ENCODE data around the gene PARVB.
A peak's percentile ranks its signal among the peaks of the same experiment; 100 is the strongest.

The PARVB gene

DNA sequence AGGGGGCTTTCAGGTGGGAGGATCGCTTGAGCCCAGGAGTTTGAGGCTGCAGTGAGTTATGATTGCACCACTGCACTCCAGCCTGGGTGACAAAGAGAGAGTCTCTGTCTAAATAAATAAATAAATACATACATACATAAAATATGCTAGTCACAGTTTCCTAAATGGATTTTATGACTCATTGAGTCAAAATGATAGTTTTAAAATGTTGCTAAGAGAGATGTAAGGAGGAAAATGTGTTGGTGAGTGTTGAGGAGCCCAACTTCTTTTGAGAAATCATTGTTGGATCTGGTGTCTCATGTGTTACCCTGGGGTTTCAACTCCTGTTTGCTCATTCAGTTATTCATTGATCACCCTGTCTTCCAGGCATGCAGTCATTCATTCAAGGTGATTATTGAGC, 21.0 kb downstream of the PARVB start:
- ChIA-PET CTCF (interaction anchor here (1.0 kb wide), 2 partner anchors 12 to 52 kb away, joined by 3 to 6 read pairs; no protein-coding TSS in a partner anchor), POLR2A (no interaction called here)
- Histone ChIP-seq H3K4me3 (ENCODE audit: low read depth, low read length) (no peak overlapping the region), H3K27ac (ENCODE audit: extremely low read depth, low read depth, low read length) (no peak overlapping the region), H3K9me3 (ENCODE audit: control insufficient read depth, insufficient read depth, low read depth, low read length) (no peaks in the 10 kb centered on the region), H3K36me3 (ENCODE audit: control insufficient read depth in 2 of 2, insufficient read depth in 1 of 2, low read length in 2 of 2) (no peaks in the 10 kb centered on the region), H3K4me1 (ENCODE audit: control insufficient read depth, insufficient read depth, low read length) (no peaks in the 10 kb centered on the region)
- TF ChIP-seq PBX3 (CRISPR knock-in tag; IDR thresholded peaks at IDR 0.05) (no peak), ZNF600 (tag by site-specific recombination; IDR thresholded peaks at IDR 0.05) (no peak), ZNF596 (tag by site-specific recombination; IDR thresholded peaks at IDR 0.05) (no peak), ZNF785 (tag by site-specific recombination; IDR thresholded peaks at IDR 0.05) (no peak), ZNF548 (tag by site-specific recombination; IDR thresholded peaks at IDR 0.05) (no peak), ZIC2 (tag by site-specific recombination; IDR thresholded peaks at IDR 0.05) (no peak)

DNA sequence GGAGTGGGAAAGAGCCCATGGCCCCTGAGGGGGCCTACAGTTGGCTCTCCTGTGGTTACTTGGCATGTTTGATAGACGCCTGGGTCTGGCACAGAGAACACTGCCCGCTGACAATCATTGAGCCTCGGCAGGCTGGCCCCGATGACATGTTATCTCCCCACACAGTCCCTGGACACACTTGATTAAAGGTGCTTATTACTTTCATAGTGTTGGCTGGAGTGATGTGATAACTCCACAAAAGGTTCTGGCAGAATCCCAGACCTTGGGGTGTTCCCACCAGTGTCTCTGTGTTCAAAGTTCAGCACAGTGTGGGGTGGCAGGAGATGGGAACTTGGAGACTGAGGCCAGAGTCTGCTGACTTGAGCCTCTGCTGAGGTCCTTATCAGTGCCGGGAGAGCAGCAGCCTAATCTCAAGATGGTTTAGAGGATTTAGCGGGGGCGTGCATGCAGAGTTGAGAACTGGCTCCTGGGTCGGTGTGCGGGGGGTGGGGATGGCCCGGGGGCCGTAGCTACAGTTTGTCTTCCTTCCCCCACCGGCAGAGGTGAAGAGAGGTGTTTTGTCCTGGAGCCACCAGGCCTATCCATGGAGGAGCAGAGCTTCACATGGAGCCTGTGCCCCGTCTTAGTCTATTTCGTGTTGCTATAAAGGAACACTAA, 22.5 kb downstream of the PARVB start:
- no peak overlapping the region for H3K27ac ChIP-seq (ENCODE audit: extremely low read depth, low read depth, low read length)
- CTCF ChIA-PET = interaction anchor here (1.1 kb wide), 1 partner anchor 8 kb away, joined by 4 read pairs; no protein-coding TSS in a partner anchor
- H3K4me1 ChIP-seq (ENCODE audit: control insufficient read depth, insufficient read depth, low read length) = no peaks in the 10 kb centered on the region
- H3K9me3 ChIP-seq (ENCODE audit: control insufficient read depth, insufficient read depth, low read depth, low read length) = no peaks in the 10 kb centered on the region
- TF ChIP-seq GLIS1 (tag by site-specific recombination; IDR thresholded peaks at IDR 0.05) = peak; percentile 37; the same call in 1 of the 2 replicates
- TF ChIP-seq ZBTB7A (tag by site-specific recombination; IDR thresholded peaks at IDR 0.05; ENCODE audit: low read depth) = no peak
- no peak for TF ChIP-seq ZFP37 (tag by site-specific recombination; IDR thresholded peaks at IDR 0.05)
- no peak for TF ChIP-seq ZBTB11 (tag by site-specific recombination; conservative IDR thresholded peaks at IDR 0.05; ENCODE audit: low read depth)
- no peak for TF ChIP-seq ZNF529 (tag by site-specific recombination; IDR thresholded peaks at IDR 0.05; ENCODE audit: insufficient replicate concordance)
- no peak for TF ChIP-seq ZNF394 (tag by site-specific recombination; IDR thresholded peaks at IDR 0.05; ENCODE audit: borderline replicate concordance)
- 0 out of 2 replicates have a peak, but pooled peaks have one; percentile 20 for TF ChIP-seq ZFHX2 (tag by site-specific recombination; conservative IDR thresholded peaks at IDR 0.05)
- peak; percentile 54 for TF ChIP-seq EGR2 (tag by site-specific recombination; IDR thresholded peaks at IDR 0.05; ENCODE audit: low read depth)
- H3K4me3 ChIP-seq (ENCODE audit: low read depth, low read length) = no peak overlapping the region
- POLR2A ChIA-PET = no interaction called here
- H3K36me3 ChIP-seq (ENCODE audit: control insufficient read depth in 2 of 2, insufficient read depth in 1 of 2, low read length in 2 of 2) = no peaks in the 10 kb centered on the region

DNA sequence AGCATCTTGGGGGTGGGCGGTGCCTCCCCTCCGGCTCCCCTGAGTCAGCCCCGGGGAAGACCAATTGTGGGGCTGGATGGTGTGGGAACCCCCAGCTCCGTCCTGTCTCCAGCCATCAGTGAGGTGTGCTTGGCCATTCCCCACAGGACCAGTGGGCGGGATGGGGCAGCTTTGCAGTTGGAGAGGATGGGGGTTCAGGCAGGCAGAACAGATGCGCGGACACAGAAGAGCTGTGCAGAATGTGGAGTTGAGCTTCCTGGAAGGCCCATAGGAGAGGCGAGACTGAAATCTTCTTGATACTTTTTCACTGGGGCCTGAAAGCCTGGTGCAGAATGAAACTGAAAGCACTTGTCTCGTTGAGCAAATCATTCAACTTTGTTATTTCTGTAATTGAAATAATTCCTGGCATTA, 23.8 kb downstream of the PARVB start:
- ChIA-PET POLR2A (no interaction called here), CTCF (no interaction called here)
- no peaks in the 10 kb centered on the region for H3K36me3 ChIP-seq (ENCODE audit: control insufficient read depth in 2 of 2, insufficient read depth in 1 of 2, low read length in 2 of 2)
- H3K27ac ChIP-seq (ENCODE audit: extremely low read depth, low read depth, low read length) = no peak overlapping the region
- no peak overlapping the region for H3K4me3 ChIP-seq (ENCODE audit: low read depth, low read length)
- H3K9me3 ChIP-seq (ENCODE audit: control insufficient read depth, insufficient read depth, low read depth, low read length) = no peaks in the 10 kb centered on the region
- no peaks in the 10 kb centered on the region for H3K4me1 ChIP-seq (ENCODE audit: control insufficient read depth, insufficient read depth, low read length)
- TF ChIP-seq ZNF488 (tag by site-specific recombination; IDR thresholded peaks at IDR 0.05) (no peak), ZNF19 (tag by site-specific recombination; IDR thresholded peaks at IDR 0.05; ENCODE audit: low read depth) (no peak), ZNF510 (tag by site-specific recombination; IDR thresholded peaks at IDR 0.05; ENCODE audit: insufficient replicate concordance) (no peak), ZNF175 (tag by site-specific recombination; IDR thresholded peaks at IDR 0.05) (no peak), KLF16 (tag by site-specific recombination; IDR thresholded peaks at IDR 0.05) (no peak), ZNF146 (tag by site-specific recombination; IDR thresholded peaks at IDR 0.05) (no peak), ZNF248 (tag by site-specific recombination; IDR thresholded peaks at IDR 0.05) (no peak), ZNF791 (tag by site-specific recombination; IDR thresholded peaks at IDR 0.05) (no peak), KLF10 (tag by site-specific recombination; IDR thresholded peaks at IDR 0.05) (no peak), ZNF24 (tag by site-specific recombination; IDR thresholded peaks at IDR 0.05) (no peak), ZNF266 (tag by site-specific recombination; IDR thresholded peaks at IDR 0.05; ENCODE audit: low read depth) (no peak), HOXA7 (CRISPR knock-in tag; IDR thresholded peaks at IDR 0.05; ENCODE audit: borderline replicate concordance) (no peak)
- TF ChIP-seq, protein P1, sequence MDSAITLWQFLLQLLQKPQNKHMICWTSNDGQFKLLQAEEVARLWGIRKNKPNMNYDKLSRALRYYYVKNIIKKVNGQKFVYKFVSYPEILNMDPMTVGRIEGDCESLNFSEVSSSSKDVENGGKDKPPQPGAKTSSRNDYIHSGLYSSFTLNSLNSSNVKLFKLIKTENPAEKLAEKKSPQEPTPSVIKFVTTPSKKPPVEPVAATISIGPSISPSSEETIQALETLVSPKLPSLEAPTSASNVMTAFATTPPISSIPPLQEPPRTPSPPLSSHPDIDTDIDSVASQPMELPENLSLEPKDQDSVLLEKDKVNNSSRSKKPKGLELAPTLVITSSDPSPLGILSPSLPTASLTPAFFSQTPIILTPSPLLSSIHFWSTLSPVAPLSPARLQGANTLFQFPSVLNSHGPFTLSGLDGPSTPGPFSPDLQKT (IDR thresholded peaks at IDR 0.05; ENCODE audit: borderline replicate concordance, low read depth, low read length) = no peak

All from HEK293 (cell line).